T1000 (cell line): ENCODE data around the gene ANKMY1.
"Not testable (repeated sequence)": the region's sequence is repeated elsewhere in the genome, so short reads cannot be mapped to it uniquely, and the experiment has no call there.

Experiments used
- DNase-seq: peaks from one replicate; lab custom pipeline; 2025; ENCODE audit warnings: mixed read lengths; lab: John Stamatoyannopoulos, UW

The ANKMY1 gene

DNA sequence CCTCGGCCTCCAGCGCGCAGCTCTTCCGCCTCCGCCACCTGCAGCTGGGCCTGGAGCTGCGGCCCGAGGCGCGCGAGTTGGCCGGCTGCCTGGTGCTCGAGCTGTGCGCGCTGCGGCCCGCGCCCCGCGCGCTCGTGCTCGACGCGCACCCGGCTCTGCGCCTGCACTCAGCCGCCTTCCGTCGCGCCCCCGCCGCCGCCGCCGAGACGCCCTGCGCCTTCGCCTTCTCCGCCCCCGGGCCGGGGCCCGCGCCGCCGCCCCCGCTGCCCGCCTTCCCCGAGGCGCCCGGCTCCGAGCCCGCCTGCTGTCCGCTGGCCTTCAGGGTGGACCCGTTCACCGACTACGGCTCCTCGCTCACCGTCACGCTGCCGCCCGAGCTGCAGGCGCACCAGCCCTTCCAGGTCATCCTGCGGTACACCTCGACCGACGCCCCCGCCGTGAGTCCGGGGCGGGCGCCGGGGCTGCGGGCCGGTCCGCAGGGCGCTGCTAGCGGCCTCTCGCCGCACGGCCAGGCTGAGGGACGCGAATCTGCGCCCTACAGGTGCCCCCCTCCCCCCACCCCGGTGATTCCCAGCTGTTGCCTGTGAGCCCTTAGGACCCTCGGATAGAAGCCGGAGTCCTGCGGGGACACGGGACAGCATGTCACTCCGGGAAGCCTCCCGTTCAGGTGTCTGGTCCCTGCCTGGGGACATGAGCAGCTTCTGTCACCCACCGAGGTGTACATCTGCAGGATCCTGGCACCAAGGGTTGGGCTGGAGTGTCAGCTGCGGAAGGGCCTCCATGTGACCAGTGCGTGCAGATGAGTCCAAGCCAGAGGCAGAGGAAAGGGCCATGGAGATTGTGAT is 11.1 kb upstream of the ANKMY1 start:
- no peak for DNase-seq

- DNase-seq: no peak
Observed at GRCh38 chr2:240567872-240568677, 10.3 kb upstream of the ANKMY1 start, which contains the start of gene RNPEPL1. RNPEPL1 (plus strand) TSS chr2:240568484; CDS start chr2:240568587, 103 bp downstream.

DNA sequence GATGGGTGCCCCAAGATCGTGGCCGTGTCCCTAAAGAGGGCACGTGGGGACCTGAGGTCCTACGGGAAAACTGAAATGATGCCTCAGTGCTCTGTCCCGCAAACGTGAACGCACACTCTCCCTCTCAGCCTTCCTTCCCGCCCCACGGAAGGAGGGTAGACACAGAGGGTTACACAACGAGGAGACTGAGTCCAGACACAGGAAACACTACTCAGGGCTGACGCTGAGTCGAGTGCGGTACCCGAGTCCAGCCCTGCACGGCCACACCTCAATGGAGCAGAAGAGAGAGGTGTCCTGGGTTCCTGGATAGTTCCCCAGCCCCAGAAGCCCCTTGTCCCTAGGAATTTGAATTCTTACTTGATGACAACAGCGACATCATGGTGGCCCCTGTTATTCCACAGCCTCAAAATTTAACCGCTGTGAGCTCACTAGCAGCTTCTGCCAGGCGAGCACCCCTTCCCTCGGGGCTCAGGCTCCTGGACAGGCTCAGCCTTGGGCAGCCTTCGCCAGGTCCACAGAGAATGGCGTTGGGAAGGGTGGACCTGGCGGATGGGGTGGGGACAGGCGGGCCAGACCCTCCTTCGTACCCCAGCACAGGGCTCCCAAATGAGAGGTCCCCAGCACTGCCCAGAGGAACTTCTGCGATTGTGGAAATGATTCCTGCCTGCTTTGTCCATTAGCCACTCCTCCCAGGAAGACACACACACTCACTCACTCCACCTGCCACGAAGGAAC is 9.5 kb upstream of the ANKMY1 start:
- no peak for DNase-seq

DNA sequence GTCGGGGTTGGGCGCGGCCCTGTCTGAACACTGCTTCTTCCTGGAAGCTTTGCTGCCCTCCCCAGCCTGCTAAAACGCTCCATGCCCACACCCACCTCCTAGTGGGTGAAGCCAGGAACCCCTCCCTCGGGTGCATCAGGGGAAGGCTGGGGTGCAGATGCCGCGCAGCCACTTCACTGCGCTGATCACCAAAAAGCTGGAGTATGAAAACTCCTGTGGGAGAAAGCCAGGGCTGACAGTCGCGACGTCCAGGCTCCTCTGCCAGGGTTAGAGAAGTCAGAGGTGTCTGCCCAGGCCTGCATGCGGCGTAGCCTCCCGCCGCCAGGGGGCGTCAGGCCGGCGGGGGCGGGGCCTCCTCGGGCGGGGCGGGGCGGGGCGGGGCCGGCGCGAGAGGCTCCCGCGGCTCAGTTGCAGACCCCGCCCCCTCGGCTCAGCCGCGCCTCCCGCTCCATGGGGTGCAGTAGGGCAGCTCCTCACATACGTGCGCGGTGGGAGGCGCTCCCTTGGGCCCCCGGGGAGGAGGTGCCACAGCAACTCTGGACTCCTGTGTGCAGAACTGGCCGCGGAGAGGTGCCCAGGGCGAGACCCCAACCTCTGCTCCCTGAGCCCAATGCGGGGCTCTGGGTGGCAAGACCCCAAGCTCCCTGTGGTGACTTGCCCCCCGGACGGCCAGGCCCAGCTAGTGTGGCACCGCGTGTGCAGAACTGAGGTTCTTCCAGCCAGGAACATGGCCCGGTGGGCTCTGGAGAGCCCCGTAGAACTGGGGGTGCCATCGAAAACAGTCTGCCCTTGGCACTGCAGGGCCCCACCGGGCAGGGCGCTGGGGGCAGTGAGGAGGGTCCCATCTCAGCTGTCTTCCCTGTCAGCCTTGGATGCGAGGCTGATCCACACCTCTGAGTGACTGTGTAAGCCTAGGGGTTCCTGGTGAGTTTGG is 8.7 kb upstream of the ANKMY1 start:
- DNase-seq: peak; percentile 73

- DNase-seq: peak; percentile 49
Observed at GRCh38 chr2:240565333-240566202, 7.8 kb upstream of the ANKMY1 start.

DNA sequence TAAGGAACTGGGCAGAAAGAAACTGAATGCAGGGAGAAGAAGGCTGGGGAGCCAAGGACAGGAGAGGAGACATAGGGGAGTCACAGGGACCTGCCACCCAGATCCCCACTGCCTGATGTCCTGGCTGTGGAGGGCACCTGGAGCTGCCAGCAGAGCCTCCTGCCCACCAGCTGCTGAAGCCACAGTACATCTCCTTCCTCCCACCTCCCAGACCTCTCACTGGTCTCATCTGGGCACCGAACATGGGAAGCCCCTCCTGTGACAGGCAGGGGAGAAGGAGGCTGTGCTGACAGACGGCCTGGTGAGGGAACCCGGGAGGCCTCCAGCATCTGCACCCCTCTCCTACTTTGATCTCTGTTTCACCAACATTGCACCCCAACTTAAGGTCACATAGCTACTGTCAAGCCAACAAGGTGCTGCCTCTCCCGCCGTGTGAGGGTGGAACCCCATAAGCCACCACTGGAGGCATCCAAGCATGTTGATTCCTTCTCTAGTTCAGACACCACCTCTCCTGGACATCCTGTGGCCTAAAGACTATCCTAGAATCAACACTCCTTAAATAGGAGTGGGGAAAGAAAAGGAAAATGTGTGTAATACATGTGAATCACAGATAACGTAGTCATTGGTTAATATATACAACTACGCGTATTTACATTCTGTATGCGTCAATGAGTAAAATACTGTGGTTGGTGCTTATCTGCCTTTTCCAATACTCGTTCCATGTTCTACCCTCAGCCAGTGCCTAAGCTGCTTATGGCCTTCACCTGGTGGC is 7.0 kb upstream of the ANKMY1 start:
- DNase-seq: no peak

- DNase-seq: no peak
Observed at GRCh38 chr2:240563951-240564560, 6.3 kb upstream of the ANKMY1 start.

DNA sequence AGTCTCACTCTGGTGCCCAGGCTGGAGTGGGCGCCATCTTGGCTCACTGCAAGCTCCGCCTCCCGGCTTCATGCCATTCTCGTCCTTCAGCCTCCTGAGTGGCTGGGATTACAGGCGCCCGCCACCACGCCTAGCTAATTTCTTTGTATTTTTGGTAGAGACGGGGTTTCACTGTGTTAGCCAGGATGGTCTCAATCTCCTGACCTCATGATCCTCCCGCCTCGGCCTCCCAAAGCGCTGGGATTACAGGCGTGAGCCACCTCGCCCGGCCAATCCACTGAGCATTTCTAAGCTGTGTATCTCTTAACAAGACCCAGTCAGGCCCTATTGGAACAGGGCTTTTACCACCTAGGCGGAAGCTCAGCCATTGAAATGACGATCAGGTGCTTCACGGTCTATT is 5.4 kb upstream of the ANKMY1 start:
- not testable (repeated sequence) for DNase-seq

- no peak for DNase-seq
Observed at GRCh38 chr2:240561325-240561971, 3.7 kb upstream of the ANKMY1 start.

GRCh38 chr2:240560480-240561324 is 2.9 kb upstream of the ANKMY1 start:
- DNase-seq: peak; percentile 96

GRCh38 chr2:240560084-240560479 is 2.3 kb upstream of the ANKMY1 start, which contains the start of gene DUSP28:
DUSP28 (plus strand) TSS chr2:240560357; CDS start chr2:240560685, 328 bp downstream.
- DNase-seq: peak; percentile 69

- DNase-seq: no peak
Observed at GRCh38 chr2:240559286-240559685, 1.5 kb upstream of the ANKMY1 start.

DNA sequence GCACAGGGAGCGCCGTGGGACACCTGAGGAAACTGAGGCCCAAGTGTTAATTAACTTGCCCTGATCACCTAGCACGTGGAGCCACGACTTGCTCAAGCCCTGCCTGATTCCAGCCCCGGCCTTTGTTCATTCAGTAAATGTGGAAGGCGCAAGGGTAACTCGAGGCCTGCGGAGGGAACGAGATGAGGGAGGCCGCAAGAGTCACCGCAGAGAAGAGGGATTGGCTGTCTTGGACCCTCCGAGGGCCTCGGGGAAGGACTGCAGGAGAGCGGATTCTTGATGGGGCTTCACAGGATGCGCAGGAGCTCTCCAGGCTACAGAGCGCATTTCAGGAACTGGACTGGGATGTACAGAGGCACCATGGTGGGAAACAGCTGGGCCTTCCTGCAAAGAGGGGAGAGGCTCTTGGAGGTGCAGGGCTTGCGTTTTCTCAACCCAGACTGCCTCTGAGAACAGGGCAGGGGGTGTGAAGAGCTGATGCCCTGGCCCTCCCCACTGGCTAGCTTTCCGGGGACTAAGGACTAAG is 511 bp upstream of the ANKMY1 start:
- no peak for DNase-seq

- no peak for DNase-seq
Observed at GRCh38 chr2:240557101-240557751, 562 bp downstream of the ANKMY1 start.

DNA sequence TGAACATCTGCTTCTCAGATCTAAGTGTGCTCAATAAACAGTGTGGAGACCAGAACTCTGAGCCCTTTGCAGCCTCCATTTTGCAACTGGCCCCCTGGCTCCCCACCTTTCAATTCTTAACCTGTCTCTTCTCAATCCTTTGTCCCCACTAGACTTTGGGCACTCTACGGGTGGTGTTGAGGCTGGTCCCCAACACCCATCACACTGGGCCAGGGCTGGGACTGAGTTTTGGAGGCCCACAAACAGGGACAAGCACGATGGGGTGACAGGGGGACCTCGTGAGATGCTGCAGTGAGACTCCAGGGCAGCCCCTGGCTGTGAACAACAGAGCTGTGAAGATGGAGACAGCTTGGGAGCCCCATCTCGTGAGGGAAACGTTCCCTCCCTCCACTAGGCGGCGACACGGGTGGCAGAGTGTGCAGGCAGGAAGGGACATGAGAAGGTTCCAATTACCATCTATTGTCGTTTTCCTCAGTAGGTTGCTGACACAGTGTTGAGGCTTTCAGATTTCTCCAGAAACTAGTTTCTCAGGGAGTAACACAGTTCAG is 1.2 kb downstream of the ANKMY1 start:
- DNase-seq: no peak

- DNase-seq: no peak
Observed at GRCh38 chr2:240555541-240556250, 2.1 kb downstream of the ANKMY1 start.
